ENCODE measurements around the gene KIRREL1.

The KIRREL1 gene

GRCh38 chr1:158089476-158089875 lies 96.0 kb downstream of the KIRREL1 start:
- H3K27me3 ChIP-seq (ENCODE audit: control insufficient read depth, low read length) = peaks cover 3% of the 10 kb centered on the region; the same call in 1 of the 2 replicates
- H3K79me2 ChIP-seq (ENCODE audit: control insufficient read depth, low read length) = no peaks in the 10 kb centered on the region
- H4K20me1 ChIP-seq (ENCODE audit: control insufficient read depth, insufficient read depth, low read depth, low read length) = no peaks in the 10 kb centered on the region
- H3K9me3 ChIP-seq (ENCODE audit: control insufficient read depth, insufficient read depth, low read length) = no peaks in the 10 kb centered on the region
- no peaks in the 10 kb centered on the region for H3F3A ChIP-seq (ENCODE audit: control insufficient read depth, insufficient read depth)
- H3K9me2 ChIP-seq (replicated peaks; ENCODE audit: control insufficient read depth, low read length) = no peaks in the 10 kb centered on the region
- TF ChIP-seq EZH2phosphoT487 (IDR thresholded peaks at IDR 0.05; ENCODE audit: borderline replicate concordance, low read length) (no peak), CTCF (IDR thresholded peaks at IDR 0.05; ENCODE audit: low read depth, low read length, poor library complexity, severe bottlenecking) (no peak)
- H3K4me2 ChIP-seq (ENCODE audit: low read length) = no peak overlapping the region
- H3K27ac ChIP-seq (ENCODE audit: low read depth, low read length) = no peak overlapping the region
- no peaks in the 10 kb centered on the region for H3K36me3 ChIP-seq (ENCODE audit: control insufficient read depth, low read length)
- no peak overlapping the region for H3K4me3 ChIP-seq (ENCODE audit: low read length)
- no peaks in the 10 kb centered on the region for H3K4me1 ChIP-seq (ENCODE audit: control insufficient read depth, low read length)

- Histone ChIP-seq H3K27me3 (ENCODE audit: control insufficient read depth, low read length) (peaks cover 3% of the 10 kb centered on the region; the same call in 1 of the 2 replicates), H3K4me3 (ENCODE audit: low read length) (no peak overlapping the region), H3K4me1 (ENCODE audit: control insufficient read depth, low read length) (no peaks in the 10 kb centered on the region), H3K79me2 (ENCODE audit: control insufficient read depth, low read length) (no peaks in the 10 kb centered on the region), H3K9me3 (ENCODE audit: control insufficient read depth, insufficient read depth, low read length) (no peaks in the 10 kb centered on the region), H3F3A (ENCODE audit: control insufficient read depth, insufficient read depth) (no peaks in the 10 kb centered on the region), H3K36me3 (ENCODE audit: control insufficient read depth, low read length) (no peaks in the 10 kb centered on the region), H4K20me1 (ENCODE audit: control insufficient read depth, insufficient read depth, low read depth, low read length) (no peaks in the 10 kb centered on the region), H3K27ac (ENCODE audit: low read depth, low read length) (no peak overlapping the region), H3K9me2 (replicated peaks; ENCODE audit: control insufficient read depth, low read length) (no peaks in the 10 kb centered on the region), H3K4me2 (ENCODE audit: low read length) (no peak overlapping the region)
- TF ChIP-seq EZH2phosphoT487 (IDR thresholded peaks at IDR 0.05; ENCODE audit: borderline replicate concordance, low read length) (no peak), CTCF (IDR thresholded peaks at IDR 0.05; ENCODE audit: low read depth, low read length, poor library complexity, severe bottlenecking) (no peak)
Observed at GRCh38 chr1:158089925-158090637, 96.6 kb downstream of the KIRREL1 start.

GRCh38 chr1:158093376-158093775 lies 99.9 kb downstream of the KIRREL1 start:
- Histone ChIP-seq H3K9me2 (replicated peaks; ENCODE audit: control insufficient read depth, low read length) (no peaks in the 10 kb centered on the region), H3F3A (ENCODE audit: control insufficient read depth, insufficient read depth) (no peaks in the 10 kb centered on the region), H4K20me1 (ENCODE audit: control insufficient read depth, insufficient read depth, low read depth, low read length) (no peaks in the 10 kb centered on the region), H3K4me2 (ENCODE audit: low read length) (no peak overlapping the region), H3K36me3 (ENCODE audit: control insufficient read depth, low read length) (no peaks in the 10 kb centered on the region), H3K27me3 (ENCODE audit: control insufficient read depth, low read length) (no peaks in the 10 kb centered on the region), H3K79me2 (ENCODE audit: control insufficient read depth, low read length) (no peaks in the 10 kb centered on the region), H3K9me3 (ENCODE audit: control insufficient read depth, insufficient read depth, low read length) (no peaks in the 10 kb centered on the region), H3K4me3 (ENCODE audit: low read length) (no peak overlapping the region), H3K4me1 (ENCODE audit: control insufficient read depth, low read length) (no peaks in the 10 kb centered on the region), H3K27ac (ENCODE audit: low read depth, low read length) (no peak overlapping the region)
- TF ChIP-seq EZH2phosphoT487 (IDR thresholded peaks at IDR 0.05; ENCODE audit: borderline replicate concordance, low read length) (no peak), CTCF (IDR thresholded peaks at IDR 0.05; ENCODE audit: low read depth, low read length, poor library complexity, severe bottlenecking) (no peak)
